H1 (cell line): ENCODE data around the gene CTSH. TPM values are rescaled to one million over a fixed set of nuclear protein-coding genes. Genes with fewer than 3 reads are reported as not detected.

ENCODE experiments used
- ASH2L ChIP-seq: fragments of 200-600, 300-600 bp; sonication (generic); IDR thresholded peaks from one replicate; pipeline ENCODE4 v1.7.1; 2017; ENCODE audit warnings: low read length
- CBX5 ChIP-seq: fragments of 300-800, 300-1000 bp; sonication (generic); IDR thresholded peaks from 2 replicates; pipeline ENCODE4 v1.7.1; 2016; ENCODE audit warnings: antibody characterized with exemption, low read length, low read depth
- CTBP2 ChIP-seq: IDR thresholded peaks from 2 replicates; pipeline ENCODE4 v1.7.0; 2011; ENCODE audit warnings: borderline replicate concordance, mild to moderate bottlenecking, moderate library complexity, mixed read lengths, low read length; ENCODE audit not compliant: insufficient read depth, insufficient read length
- E2F6 ChIP-seq: IDR thresholded peaks from 2 replicates; pipeline ENCODE4 v1.6.1; 2012; ENCODE audit warnings: inconsistent platforms
- EP300 ChIP-seq, 2 experiments: IDR thresholded peaks; 1 replicate in 1 of 2; 2 replicates in 1 of 2; pipeline ENCODE4 v1.6.1; 2011 to 2012; ENCODE audit warnings: low read depth in 2 of 2, low read length in 2 of 2, mild to moderate bottlenecking in 2 of 2, borderline replicate concordance in 1 of 2, inconsistent platforms in 1 of 2, moderate library complexity in 1 of 2
- HDAC2 ChIP-seq, 2 experiments: fragments of 300-600 bp in 1 of 2; sonication (generic) in 1 of 2; IDR thresholded peaks; 2 replicates each; pipeline ENCODE4 v1.6.1; 2011 to 2012; ENCODE audit warnings: low read depth in 2 of 2, low read length in 2 of 2, mild to moderate bottlenecking in 2 of 2, moderate library complexity in 2 of 2, borderline replicate concordance in 1 of 2, inconsistent platforms in 1 of 2
- JUND ChIP-seq: IDR thresholded peaks from 2 replicates; pipeline ENCODE4 v1.6.1; 2011; ENCODE audit warnings: mild to moderate bottlenecking, improper control_type of control experiment, low read length
- KDM4A ChIP-seq: IDR thresholded peaks from one replicate; pipeline ENCODE4 v1.7.1; 2012; ENCODE audit warnings: low read depth, mild to moderate bottlenecking, moderate library complexity, low read length, inconsistent platforms; ENCODE audit not compliant: severe bottlenecking
- MAX ChIP-seq: IDR thresholded peaks from 2 replicates; pipeline ENCODE4 v1.6.1; 2012; ENCODE audit warnings: inconsistent platforms
- NRF1 ChIP-seq: IDR thresholded peaks from 2 replicates; pipeline ENCODE4 v1.6.1; 2011; ENCODE audit warnings: mild to moderate bottlenecking, low read depth, low read length, improper control_type of control experiment
- POLR2A ChIP-seq, 2 experiments: IDR thresholded peaks; 1 replicate in 1 of 2; 2 replicates in 1 of 2; pipeline ENCODE4 v1.6.1; 2011; ENCODE audit warnings: low read depth in 2 of 2, low read length in 2 of 2, mild to moderate bottlenecking in 2 of 2; ENCODE audit errors: control extremely low read depth in 1 of 2
- RAD21 ChIP-seq, 2 experiments: IDR thresholded peaks in 1 of 2; conservative IDR thresholded peaks in 1 of 2; 2 replicates each; pipeline ENCODE4 v1.6.1; 2011; ENCODE audit warnings: low read depth in 2 of 2, low read length in 2 of 2, improper control_type of control experiment in 1 of 2, inconsistent platforms in 1 of 2, mild to moderate bottlenecking in 1 of 2, moderate library complexity in 1 of 2
- RFX5 ChIP-seq: IDR thresholded peaks from 2 replicates; pipeline ENCODE4 v1.6.1; 2011; ENCODE audit warnings: low read depth, low read length, improper control_type of control experiment, borderline replicate concordance
- SAP30 ChIP-seq: fragments of 300-600 bp; sonication (generic); IDR thresholded peaks from 2 replicates; pipeline ENCODE4 v1.7.1; 2012; ENCODE audit warnings: low read length, moderate library complexity, mild to moderate bottlenecking, inconsistent platforms; ENCODE audit not compliant: insufficient read depth, insufficient replicate concordance
- SP2 ChIP-seq: IDR thresholded peaks from 2 replicates; pipeline ENCODE4 v1.6.1; 2012; ENCODE audit warnings: mild to moderate bottlenecking, low read length, inconsistent platforms
- SP4 ChIP-seq: IDR thresholded peaks from 2 replicates; pipeline ENCODE4 v1.6.1; 2012; ENCODE audit warnings: low read length, inconsistent platforms
- SUZ12 ChIP-seq: fragments of 200-600 bp; sonication (generic); IDR thresholded peaks from 2 replicates; pipeline ENCODE4 v1.6.1; 2012; ENCODE audit warnings: mild to moderate bottlenecking, inconsistent platforms, low read length, moderate library complexity, mixed read lengths
- TAF1 ChIP-seq: IDR thresholded peaks from 2 replicates; pipeline ENCODE4 v1.6.1; 2011; ENCODE audit warnings: mild to moderate bottlenecking, low read depth, low read length
- TAF7 ChIP-seq: optimal IDR thresholded peaks from 2 replicates; pipeline ENCODE3; 2011; ENCODE audit warnings: low read depth, mild to moderate bottlenecking, inconsistent platforms, low read length, moderate library complexity, borderline replicate concordance
- USF2 ChIP-seq: IDR thresholded peaks from 2 replicates; pipeline ENCODE4 v1.6.1; 2011; ENCODE audit warnings: low read length, improper control_type of control experiment
- YY1 ChIP-seq: IDR thresholded peaks from 2 replicates; pipeline ENCODE4 v1.6.1; 2011; ENCODE audit warnings: low read depth, mild to moderate bottlenecking, low read length
- polyA plus RNA-seq, 7 experiments: library from polyadenylated mRNA; depleted of rRNA in 3 of 7; stranded (reverse) in 5 of 7; unstranded in 2 of 7; fragments of >200 nt in 5 of 7; fragments of 200-250 nt in 2 of 7; gene quantifications; 1 replicate in 5 of 7; 2 replicates in 1 of 7; 4 replicates in 1 of 7; pipeline versions ENCODE4 v1.2.1 to v1.2.3, GENCODE V29; 2011 to 2013; ENCODE audit warnings: missing spikeins in 2 of 7, mixed read lengths in 2 of 7
- total RNA-seq: library from RNA; stranded (reverse); fragmentation: NEBNext Ultra II Directional; extraction: Animal tissue kit (Norgen Biotek cat#: 25700); gene quantifications from 2 replicates; pipeline ENCODE4 v1.2.1, GENCODE V29; 2021

The CTSH gene
- total and polyA plus RNA-seq, 2 of the 8 experiments (the other 6 are each of a cell fraction or from before 2014, with no cell fraction given): 34.0 to 36.8 TPM

GRCh38 chr15:78944669-78945407 lies at the start of gene CTSH (continued):
- no peak for TF ChIP-seq SAP30
- peak; percentile 95 for TF ChIP-seq E2F6
- TF ChIP-seq SP2: no peak
- TF ChIP-seq TAF1: peak; percentile 65
- no peak for TF ChIP-seq SP4
- TF ChIP-seq HDAC2 (IDR thresholded peaks at IDR 0.05; ENCODE audit: borderline replicate concordance in 1 of 2, low read depth in 2 of 2, low read length in 2 of 2): 0 out of 4 replicates have a peak, but pooled peaks of 1 of the 2 experiments have one; percentile 32
- peak; percentile 70 for TF ChIP-seq TAF7
- TF ChIP-seq JUND: no peak
- TF ChIP-seq RAD21 (IDR thresholded peaks at IDR 0.05 in 1 of 2, conservative IDR thresholded peaks at IDR 0.05 in 1 of 2; ENCODE audit: low read depth in 2 of 2, low read length in 2 of 2): peak in 1 of 2 experiments; percentile 5; a peak in 1 of 4 replicates
- peak; percentile 93 for TF ChIP-seq MAX
- TF ChIP-seq RFX5: no peak
- TF ChIP-seq NRF1: no peak
- TF ChIP-seq SUZ12: no peak; the same call in 1 of the 2 replicates
- no peak for TF ChIP-seq CBX5
- peak; percentile 40 for TF ChIP-seq ASH2L
- TF ChIP-seq USF2: no peak
- 0 out of 3 replicates have a peak, but pooled peaks of 1 of the 2 experiments have one; percentile 32 for TF ChIP-seq EP300 (IDR thresholded peaks at IDR 0.05; ENCODE audit: borderline replicate concordance in 1 of 2, low read depth in 2 of 2, low read length in 2 of 2)
- peak; percentile 33; the same call in 1 of the 2 replicates for TF ChIP-seq YY1
- TF ChIP-seq CTBP2: no peak
- TF ChIP-seq POLR2A (IDR thresholded peaks at IDR 0.05; ENCODE audit: control extremely low read depth in 1 of 2, low read depth in 2 of 2, low read length in 2 of 2): 0 out of 3 replicates have a peak, but pooled peaks of 1 of the 2 experiments have one; percentile 29
- peak; percentile 84 for TF ChIP-seq KDM4A
- TF ChIP-seq, all 59 proteins: peak for 13
